ENCODE measurements around the gene EYA3.
A peak's percentile ranks its signal among the peaks of the same experiment; 100 is the strongest.

Gene EYA3

GRCh38 chr1:27935721-27936120, 152.7 kb downstream of the EYA3 start:
- DNase-seq = peak; percentile 44

- peak; percentile 95 for DNase-seq
These were observed 153.4 kb downstream of the EYA3 start, which contains the start of gene SMPDL3B for GRCh38 chr1:27934818-27935549. Gene SMPDL3B, plus strand, starts transcription at chr1:27935000. Its CDS starts 184 bp downstream, at chr1:27935184.

GRCh38 chr1:27931759-27932158, 156.7 kb downstream of the EYA3 start:
- no peak for DNase-seq

- no peak for DNase-seq
These were observed 157.2 kb downstream of the EYA3 start for GRCh38 chr1:27931184-27931583.

- DNase-seq = no peak
These were observed 160.0 kb downstream of the EYA3 start for GRCh38 chr1:27928216-27928954.

- no peak for DNase-seq
These were observed 166.1 kb downstream of the EYA3 start for GRCh38 chr1:27922272-27922671.
